T-helper 9 cell (primary cell): Measurements from ENCODE around the gene NIT2.

Experiments
- DNase-seq: peaks from one replicate; pipeline ENCODE4 v3.0.0-alpha.2; 2020

The NIT2 gene

DNA sequence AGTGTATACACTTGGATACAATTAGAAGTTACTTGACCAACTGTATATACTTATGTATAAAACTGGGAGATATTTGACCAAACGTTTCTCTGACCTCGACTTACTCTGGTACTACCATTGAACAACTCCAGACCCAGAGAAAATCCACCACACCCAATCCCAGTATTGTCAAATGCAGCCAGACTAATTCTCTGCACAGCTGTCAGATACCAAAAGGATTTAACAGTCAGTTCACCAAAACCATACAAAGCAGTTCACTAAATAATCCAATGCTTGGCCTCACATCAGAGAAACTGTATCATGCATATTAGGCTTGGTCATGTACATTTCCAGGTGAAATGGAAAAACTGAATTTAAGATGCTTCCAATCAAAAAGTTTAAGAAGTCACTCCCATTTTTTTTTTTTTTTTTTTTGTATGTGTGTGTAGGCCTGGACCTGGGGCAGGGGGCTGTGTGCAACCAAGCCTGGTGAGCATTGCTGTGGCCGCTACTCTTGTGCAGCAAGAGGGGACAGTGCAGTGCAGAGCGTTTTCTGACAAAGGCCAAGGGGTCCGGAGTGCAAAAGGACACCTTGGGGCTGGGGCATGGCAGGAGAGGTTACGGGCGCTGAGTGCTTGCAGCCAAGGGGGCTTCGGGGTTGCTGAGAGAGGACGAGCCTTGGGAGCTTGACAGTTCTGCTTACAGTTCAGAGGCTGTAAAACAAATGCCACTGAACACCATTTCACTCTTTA lies 64.9 kb downstream of the NIT2 start:
- DNase-seq, result no peak

DNA sequence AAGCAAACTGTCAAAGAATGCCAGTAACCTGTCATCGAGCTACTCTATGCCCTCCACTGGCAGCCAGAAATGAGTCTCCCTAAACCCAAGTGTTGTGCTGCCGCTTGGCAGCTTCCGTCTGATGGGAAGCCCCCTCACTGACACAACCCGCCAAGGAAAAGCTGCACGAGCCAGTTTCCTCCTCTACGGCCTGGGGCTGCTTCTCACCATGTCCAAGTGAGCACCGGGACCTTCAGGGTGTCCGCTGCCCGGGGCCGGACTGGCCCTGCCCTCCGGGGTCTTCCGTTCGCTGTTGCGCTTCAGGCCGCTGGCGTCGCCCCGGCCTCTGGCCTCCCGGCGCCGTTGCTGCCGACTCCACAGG lies 65.8 kb downstream of the NIT2 start:
- DNase-seq, result peak; percentile 13

DNA sequence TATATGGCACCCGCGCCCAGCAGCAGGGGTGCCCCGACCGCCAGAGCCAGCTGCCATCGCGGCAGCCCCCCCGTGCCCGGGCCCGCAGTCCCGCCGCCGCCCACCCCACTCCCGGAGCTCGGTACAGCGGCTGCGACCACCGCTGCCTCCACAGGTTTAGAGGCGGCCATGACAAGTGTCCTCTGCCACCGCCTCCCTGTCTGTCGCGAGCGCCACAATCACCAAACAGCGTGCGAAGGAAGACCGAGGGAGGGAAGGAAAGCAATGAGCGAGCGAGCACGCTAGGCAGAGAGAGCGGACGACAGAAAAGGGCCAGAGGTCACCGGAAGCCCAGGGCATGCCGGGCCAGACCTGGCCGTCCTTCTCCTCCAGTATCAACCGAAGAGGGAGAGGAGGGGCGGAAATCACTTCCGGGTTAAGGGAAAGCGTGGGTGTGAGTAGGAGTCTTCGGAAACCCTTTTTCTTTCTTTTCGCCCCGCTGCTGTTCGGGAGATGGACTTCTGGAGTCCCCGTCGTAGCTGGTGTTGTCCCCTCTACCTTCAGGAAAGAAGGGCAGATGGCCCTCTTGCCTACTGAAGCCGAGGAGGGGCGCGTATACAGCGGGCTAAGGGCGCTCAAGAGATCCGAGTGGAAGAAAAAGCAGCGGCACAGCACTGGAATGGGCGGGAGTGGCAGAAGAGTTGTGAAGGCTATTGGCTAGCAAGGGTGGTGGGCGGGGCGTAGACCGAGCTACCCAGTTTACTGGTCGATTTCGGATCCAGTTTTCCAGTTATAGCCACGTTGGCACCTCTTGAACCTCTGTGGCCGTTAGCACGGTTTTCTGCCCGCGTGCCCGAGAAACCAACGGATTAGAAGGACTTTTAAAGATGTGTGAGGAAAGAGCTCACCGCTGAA lies 66.5 kb downstream of the NIT2 start, which contains the start of the genes LNP1 and TOMM70:
LNP1 (plus strand) TSS at position 760 of the 894 bp plus-strand sequence. CDS start 28,191 bp downstream, outside the sequence.
TOMM70 (minus strand) TSS at position 310 of the 894 bp plus-strand sequence; CDS start at position 170, 140 bp downstream.
- DNase-seq, result peak; percentile 90

DNA sequence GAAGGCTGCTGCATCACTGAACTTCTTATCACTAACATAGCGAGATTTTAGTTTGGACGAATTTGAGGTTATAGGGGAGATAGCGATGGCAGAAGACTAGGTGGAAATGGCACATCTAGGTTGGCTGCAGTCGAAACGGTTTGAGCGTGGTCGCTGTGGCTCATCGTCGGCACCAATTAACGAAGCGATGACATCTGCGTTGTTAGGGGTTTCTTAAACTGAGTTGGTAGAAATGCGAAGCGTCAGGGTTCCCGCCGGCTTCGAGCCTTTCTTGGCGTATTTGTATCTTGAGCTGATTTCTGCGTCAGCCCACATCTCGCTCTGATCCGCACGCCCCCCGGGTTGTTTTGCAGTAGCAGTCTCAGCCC lies 67.1 kb downstream of the NIT2 start:
- DNase-seq, result peak; percentile 38

DNA sequence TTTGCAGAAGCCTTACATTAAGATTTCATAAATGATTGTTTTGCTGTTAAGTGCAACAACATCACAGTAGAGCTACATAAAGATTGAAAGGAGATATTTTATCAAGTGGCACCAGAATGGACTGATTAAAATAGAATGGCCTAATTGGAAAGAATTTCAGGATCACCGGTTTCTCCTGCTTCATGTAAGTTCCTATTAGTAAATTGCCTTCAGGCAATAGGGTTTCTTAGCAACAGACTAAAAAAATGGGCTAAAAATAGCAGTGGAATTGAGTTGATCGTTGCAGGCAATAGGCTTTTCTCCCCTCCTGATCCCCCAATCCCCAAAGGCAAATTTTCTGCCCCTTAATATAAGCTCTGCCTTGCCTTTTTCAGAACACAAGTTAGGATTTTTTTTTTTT lies 67.7 kb downstream of the NIT2 start:
- no peak for DNase-seq

DNA sequence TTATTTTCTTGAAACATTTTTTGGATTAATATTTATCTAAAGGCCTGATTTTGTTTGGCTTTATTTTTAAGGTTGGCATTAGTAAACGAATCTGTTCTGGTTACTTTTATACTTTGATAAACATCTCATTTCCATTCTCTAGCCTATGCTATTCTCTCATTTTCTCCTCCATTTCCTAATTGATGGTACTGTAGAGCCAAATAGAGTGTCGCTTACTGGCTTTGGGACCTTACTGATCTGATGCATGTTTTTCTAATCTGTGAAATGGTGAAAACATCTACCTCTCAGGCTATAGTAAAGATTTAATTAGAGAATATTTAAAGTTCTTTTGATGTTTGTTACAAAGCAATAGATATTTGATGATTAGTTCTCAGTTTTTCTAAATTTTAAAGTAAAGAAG lies 68.3 kb downstream of the NIT2 start:
- DNase-seq, result no peak

DNA sequence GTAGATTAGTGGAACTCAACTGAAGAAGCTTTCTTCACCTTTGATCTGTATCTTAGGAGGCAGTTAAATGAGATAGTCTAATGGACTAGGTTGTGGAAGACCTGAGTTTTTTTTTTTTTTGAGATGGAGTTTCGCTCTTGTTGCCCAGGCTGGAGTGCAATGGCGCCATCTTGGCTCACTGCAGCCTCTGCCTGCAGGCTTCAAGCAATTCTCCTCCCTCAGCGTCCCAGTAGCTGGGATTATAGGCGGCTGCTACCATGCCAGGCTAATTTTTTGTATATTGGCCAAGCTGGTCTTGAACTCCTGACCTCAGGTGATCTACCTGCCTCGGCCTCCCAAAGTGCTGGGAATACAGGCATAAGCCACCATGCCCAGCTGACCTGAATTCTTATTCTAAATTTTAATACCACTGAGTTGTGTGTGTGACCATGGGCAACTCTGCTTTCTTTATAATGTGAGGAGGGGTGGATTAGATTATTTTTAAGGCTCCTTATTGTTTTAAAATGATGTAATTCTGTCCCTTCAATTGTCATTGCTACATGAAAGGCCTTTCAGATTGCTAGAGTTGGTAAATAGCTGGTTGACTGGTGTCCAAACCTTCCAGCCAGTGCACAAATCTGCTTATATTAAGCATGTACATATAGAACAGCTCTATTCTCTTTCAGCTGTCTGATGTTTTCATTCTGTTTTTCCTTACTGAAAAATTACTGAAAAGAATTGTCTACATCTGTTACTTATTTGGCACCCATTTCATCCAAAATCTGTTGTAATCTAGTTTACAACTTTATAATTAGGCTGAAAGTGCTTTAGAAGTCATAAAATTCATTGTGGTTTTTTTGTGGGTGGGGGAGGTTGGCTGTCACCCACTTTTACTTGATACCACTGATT lies 69.0 kb downstream of the NIT2 start:
- DNase-seq, result no peak

DNA sequence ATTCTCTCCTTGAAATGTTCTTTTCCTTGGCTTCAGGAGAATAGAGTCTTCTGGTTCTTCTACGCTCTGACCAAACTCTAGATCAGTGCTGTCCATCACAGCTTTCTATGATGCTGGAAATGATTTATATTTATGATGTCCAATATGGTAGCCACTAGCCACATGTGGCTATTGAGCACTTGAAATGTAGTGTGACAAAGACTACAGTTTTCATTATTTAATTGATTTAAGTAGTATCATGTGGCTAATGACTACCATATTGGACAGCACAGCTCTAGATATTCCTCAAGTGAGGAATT lies 69.6 kb downstream of the NIT2 start:
- DNase-seq, result no peak

DNA sequence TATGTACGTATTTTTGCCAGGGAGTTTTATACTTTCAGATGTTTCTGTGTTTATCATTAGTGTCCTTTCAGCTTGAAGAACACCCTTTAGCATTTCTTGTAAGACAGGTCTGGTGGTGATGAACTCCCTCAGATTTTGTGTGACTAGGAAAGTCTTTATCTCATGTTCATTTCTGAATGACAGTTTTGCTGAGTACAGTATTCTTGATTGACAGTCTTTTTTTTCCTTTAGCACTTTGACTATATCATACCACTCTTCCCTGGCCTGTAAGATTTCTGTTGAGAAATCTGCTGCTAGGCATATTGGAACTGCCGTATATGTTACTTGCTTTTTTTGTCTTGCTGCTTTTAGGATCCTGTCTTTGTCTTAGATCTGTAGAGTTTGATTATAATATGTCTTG lies 72.6 kb downstream of the NIT2 start:
- no peak for DNase-seq

DNA sequence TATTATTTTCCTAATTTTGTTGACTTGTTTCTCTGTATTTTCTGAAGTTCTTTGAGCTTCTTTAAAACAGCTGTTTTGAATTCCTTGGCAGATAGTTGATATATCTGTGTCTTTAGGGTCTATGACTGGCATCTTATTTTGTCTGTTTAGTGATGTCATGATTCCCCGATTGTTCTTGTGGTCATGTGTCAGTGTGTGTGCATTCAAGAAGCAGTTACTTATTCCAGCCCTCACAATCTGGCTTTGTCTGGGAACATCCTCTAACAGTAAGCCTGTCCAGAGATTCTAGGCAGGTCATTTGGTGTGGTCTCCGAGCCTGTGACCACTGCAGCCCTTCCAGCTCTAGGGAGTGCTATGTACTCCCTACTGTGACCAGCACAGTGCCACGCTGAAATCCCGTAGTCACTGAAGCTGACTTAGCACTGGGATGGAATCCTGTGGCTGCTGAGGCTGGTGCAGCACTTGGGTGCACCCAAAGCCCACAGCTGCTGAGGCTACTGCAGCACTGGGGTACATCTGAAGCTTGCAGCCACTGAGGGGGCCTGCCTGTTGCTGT lies 73.5 kb downstream of the NIT2 start:
- DNase-seq, result no peak
